ENCODE results near the gene GIMAP4. TPM values are rescaled to one million over a fixed set of nuclear protein-coding genes. Genes with fewer than 3 reads are reported as not detected.

Gene GIMAP4
- total RNA-seq = 250 and 389 TPM in 2 replicates

GRCh38 chr7:150567169-150567568 lies at the start of gene GIMAP4:
Gene GIMAP4 (plus strand): TSS chr7:150567390. CDS start chr7:150569902, 2,512 bp downstream.

Other genes with a start within 250 kb of the GIMAP4 start
- gene LRRC61, start 244.0 kb upstream of the GIMAP4 start, total RNA-seq = 1.5 and 4.8 TPM in 2 replicates
- 1.7 and 6.7 TPM in 2 replicates for gene ACTR3C, start 243.8 kb upstream of the GIMAP4 start, total RNA-seq
- 0.43 and 0.54 TPM in 2 replicates for gene RARRES2, start 225.8 kb upstream of the GIMAP4 start, total RNA-seq
- gene REPIN1, start 198.6 kb upstream of the GIMAP4 start, total RNA-seq = 48.3 and 48.4 TPM in 2 replicates
- 5.8 and 6.1 TPM in 2 replicates for gene ZNF775, start 188.1 kb upstream of the GIMAP4 start, total RNA-seq
- gene GIMAP8, start 116.8 kb upstream of the GIMAP4 start, total RNA-seq = 164 and 241 TPM in 2 replicates
- 107 and 139 TPM in 2 replicates for gene GIMAP7, start 52.5 kb upstream of the GIMAP4 start, total RNA-seq
- gene GIMAP6, start 65.0 kb downstream of the GIMAP4 start, total RNA-seq = 248 and 292 TPM in 2 replicates
- 33.9 and 42.9 TPM in 2 replicates for gene GIMAP2, start 118.3 kb downstream of the GIMAP4 start, total RNA-seq
- gene GIMAP1, start 149.2 kb downstream of the GIMAP4 start, total RNA-seq = 21.1 and 28.8 TPM in 2 replicates
- 420 and 509 TPM in 2 replicates for gene GIMAP5, start 170.0 kb downstream of the GIMAP4 start, total RNA-seq
- gene TMEM176B, start 233.0 kb downstream of the GIMAP4 start, total RNA-seq = not detected in 2 replicates
- not detected in 2 replicates for gene TMEM176A, start 233.4 kb downstream of the GIMAP4 start, total RNA-seq

Measured in dermis lymphatic vessel endothelial cell (primary cell).